ENCODE measurements around the gene SOX15.

- no peak for TF ChIP-seq CTCF (IDR thresholded peaks at IDR 0.05; ENCODE audit: poor library complexity)
- no peak for TF ChIP-seq EZH2 (IDR thresholded peaks at IDR 0.05; ENCODE audit: borderline replicate concordance)
Measured at GRCh38 chr17:7583253-7584109, 6.4 kb downstream of the SOX15 start, which contains the start of gene MPDU1.

Measured in hepatocyte (in vitro differentiated cells).